Stimulated activated CD8-positive, alpha-beta memory T cell treated with anti-CD3 and anti-CD28 coated beads, Interleukin-15, amount 100 ng/mL, for 24 hours (primary cell): ENCODE measurements around the gene PDK3.

ENCODE experiments used
- DNase-seq: peaks from one replicate; pipeline ENCODE4 v3.0.0-alpha.2; 2020; ENCODE audit warnings: low read depth

PDK3 gene

GRCh38 chrX:24553011-24553410 is 87.9 kb downstream of the PDK3 start:
- no peak for DNase-seq

- no peak for DNase-seq
Measured at GRCh38 chrX:24561121-24561520, 96.0 kb downstream of the PDK3 start.

GRCh38 chrX:24563291-24564010 is 98.4 kb downstream of the PDK3 start:
- DNase-seq: no peak

GRCh38 chrX:24566240-24566639 is 101.2 kb downstream of the PDK3 start:
- no peak for DNase-seq

- no peak for DNase-seq
Measured at GRCh38 chrX:24567169-24567568, 102.1 kb downstream of the PDK3 start.

- no peak for DNase-seq
Measured at GRCh38 chrX:24574743-24575142, 109.7 kb downstream of the PDK3 start.

GRCh38 chrX:24575496-24575895 is 110.4 kb downstream of the PDK3 start:
- DNase-seq: no peak

- DNase-seq: no peak
Measured at GRCh38 chrX:24577091-24577490, 112.0 kb downstream of the PDK3 start.
